Amniotic stem cell (primary cell): ENCODE data around the gene PEX16.

ENCODE experiments used
- DNase-seq: peaks from one replicate; lab custom pipeline; 2025; lab: John Stamatoyannopoulos, UW

The PEX16 gene

DNA sequence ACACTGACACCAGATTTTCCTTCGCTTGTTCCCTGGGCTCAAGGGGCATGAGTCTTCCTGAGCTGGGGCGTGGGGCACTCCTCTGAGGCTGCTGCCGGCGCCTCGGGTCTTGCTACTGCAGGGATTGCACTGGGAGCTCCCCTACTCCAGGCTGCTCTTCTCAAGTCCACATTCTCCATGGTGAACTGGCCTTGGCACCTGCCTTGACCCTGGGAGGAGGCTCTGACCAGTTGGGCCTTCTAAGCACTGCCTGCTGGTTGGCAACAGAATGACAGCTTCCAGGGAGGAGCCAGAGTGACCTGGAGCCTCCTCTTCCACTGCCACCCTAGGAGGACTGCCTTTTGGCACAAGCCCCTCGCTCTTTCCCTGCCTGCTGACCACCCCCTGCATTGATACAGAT lies 20.1 kb downstream of the PEX16 start:
- DNase-seq, result no peak

DNA sequence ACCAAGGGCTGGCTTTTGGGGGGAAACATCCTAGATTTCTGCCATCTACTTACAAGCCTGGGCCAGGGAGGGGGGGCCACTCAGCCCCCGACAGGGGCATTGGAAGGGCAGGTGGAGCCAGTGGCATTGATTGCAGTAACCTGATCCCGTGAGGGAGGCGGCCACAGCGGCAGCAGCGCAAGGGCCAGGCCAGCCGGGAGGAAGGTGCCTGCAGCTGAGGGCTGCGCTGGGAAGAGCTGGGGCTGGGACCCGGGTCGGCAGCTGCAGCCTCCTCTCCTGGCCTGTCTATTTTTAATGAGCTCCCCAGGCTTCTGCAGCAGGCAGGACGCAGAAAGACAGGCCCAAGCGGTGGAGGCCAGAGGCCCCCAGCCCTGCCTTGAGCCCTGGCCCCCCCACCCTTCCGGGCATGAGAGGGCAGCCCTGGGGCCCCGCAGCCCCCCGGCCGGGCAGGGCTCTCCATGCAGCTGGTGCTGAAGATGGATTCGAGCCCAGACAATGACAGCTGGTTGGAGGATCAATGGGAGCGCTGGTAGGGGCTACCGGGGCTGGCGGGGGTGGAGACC lies 21.2 kb downstream of the PEX16 start:
- DNase-seq, result no peak

DNA sequence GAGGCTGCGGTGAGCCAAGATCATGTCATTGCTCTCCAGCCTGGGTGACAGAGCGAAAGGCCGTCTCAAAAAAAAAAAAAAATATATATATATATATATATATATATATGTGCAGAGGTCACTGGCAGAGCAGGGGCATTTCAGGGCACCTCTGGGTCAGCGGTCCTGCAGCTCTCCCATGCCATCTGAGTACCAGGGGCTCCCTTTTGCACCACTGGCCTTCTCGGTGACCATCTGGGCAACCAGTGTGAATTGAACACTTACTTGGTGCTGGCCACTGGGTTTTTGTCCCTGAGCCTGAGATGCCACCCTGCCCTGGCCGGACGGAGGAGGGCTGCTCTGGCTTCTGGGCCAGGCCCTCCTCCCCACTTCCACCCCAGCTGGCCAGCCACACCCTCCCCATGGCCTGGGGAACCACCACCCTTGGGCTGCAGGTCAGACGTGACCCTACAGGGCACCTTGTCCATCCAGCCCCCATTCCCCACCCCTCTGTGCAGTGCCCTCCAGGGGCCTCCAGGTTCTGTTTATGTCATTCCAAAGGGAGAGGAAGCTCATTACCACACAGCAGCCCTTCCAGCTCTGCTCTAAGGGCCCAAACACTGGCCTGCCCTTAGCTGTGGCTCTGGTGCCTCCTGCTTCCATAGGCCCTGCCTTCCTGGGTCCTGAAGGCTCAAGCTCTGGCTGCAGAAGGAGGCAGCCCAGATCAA lies 22.0 kb downstream of the PEX16 start:
- no peak for DNase-seq

DNA sequence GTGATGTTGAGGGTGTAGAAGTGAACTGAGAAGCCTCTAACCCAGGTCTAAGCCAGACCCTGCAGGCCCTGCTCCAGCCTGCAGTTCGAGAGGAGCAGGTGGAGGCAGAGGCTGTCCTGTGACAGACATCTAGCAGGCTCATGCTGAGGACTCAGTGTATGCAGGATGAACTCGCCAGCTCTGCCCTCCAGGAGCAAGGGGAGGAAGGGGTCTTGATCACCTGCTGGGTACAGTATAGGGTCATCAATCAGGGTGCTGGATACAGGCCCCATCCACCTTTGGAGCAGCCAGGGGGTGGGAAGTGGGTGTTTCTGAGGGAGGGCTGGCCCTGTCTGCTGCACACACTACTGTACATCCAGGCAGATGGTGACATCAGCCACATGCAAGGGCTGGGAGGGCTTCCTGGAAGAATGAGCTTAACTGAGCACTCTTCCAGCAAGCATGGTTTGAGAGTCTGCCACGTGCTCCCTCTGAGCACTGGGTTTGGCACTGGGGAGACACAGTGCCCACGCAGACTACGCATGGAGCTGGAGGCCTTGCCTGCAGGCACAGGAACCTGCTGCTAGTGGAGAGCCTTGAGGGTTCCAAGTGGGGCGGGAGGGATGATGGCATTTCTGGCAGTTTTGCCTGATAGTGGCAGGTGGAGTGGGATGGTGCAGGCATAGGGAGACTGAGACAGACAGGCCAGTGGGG lies 23.0 kb downstream of the PEX16 start:
- DNase-seq, result no peak

DNA sequence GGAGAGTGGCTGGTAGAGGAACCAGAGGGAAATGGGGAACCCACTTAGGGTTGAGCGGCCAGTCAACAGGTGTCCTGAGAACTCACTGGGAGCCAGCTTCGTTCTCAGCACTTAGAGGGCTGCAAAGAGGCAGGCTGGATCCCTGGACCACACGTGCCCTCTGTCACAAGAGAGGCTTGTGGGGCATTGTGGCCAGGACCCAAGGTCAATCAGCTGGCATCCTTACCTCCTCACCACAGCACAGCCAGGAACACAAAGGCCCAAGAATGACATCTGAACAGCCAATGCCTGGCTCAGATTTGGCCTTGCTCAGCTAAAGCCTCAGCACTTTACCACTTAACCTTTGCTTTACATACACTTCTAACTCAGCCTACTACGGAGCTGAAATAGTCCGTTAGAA lies 24.8 kb downstream of the PEX16 start:
- DNase-seq, result no peak

DNA sequence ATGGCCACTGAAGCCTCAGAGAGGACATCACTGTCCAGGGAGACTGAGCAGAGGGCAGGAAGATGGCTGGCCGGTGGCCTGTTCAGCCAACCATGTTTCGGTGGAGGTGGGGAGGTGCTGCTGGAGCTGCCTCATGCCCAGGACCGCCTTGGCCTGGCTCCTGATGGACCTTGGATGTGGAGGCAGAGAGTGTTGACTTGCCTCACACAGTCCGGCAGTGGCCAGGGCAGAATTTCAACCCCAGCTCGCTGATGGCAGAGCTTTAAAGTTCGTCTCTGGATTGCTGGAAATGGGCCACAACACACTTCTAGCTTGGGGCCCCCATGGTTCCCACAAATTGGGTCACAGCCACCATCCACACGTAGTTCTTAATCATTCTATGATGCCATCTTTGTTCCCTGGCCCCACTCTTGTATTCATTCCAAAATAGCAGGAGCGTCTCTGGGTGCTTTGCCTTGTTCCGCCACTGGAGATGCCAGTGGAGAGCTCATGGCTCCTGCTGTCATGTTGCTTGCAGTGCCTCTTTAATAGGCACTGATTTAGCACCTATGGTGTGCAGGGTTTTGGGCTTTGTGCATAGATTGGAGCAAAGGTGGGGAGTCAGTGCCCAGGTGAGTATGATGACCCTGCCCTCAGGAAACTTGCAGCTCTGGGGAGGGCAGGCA lies 26.7 kb downstream of the PEX16 start:
- no peak for DNase-seq

DNA sequence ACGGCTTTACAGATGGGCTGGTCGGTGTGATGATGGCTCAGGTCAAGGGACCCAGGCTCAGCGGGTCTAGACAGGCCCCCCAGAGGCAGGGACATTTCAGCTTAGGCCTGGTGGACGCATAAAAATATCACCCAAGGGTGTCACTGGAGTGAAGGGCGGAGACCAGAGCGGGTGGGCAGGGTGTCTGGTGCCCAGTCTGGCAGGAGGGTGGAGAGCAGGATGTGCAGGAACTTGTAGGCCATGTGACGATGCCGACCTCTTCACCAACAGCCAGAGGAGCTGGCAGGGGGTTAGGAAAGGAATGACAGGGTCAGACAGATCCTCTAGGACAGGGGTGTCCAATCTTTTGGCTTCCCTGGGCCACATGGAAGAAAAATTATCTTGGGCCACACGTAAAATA lies 27.7 kb downstream of the PEX16 start:
- DNase-seq, result no peak

DNA sequence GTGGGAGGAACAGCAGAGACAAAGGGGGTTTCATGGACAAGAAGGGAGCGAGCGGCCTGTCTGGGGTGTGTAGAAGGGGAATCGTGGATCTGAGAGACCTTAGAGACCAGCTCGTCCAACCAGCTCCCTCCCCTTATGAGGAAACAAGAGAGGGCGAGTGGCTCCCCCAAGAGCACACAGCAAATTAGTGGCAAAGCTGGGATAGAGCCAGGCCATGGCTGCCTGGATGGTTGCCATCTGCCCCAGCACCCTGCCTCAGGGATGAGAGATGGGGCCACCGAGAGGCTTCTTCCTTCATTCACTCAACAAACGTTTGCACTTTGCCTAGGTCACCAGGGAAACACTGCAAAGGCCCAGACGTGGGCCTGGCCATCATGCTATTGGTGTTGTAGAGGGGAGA lies 28.1 kb downstream of the PEX16 start:
- no peak for DNase-seq

DNA sequence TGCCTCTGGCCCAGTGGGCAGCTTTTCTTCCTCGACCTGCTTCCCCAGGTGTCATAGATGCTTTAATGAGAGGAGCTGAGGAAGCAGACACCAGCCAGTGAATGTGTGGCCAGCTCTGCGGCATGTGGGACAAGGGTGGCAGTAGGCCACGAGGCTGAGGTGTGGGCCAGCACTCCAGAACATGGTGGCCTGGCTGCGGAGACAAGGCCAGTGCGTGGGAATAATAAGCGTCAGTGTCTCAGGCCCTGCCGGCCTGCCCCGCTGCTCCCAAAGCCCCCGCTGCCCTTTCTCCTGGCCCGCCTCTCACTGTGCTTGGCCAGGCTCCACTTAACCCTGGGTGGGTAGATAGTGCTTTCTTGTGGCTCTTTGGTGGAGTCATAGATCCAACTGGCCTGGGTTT lies 30.1 kb downstream of the PEX16 start:
- no peak for DNase-seq

DNA sequence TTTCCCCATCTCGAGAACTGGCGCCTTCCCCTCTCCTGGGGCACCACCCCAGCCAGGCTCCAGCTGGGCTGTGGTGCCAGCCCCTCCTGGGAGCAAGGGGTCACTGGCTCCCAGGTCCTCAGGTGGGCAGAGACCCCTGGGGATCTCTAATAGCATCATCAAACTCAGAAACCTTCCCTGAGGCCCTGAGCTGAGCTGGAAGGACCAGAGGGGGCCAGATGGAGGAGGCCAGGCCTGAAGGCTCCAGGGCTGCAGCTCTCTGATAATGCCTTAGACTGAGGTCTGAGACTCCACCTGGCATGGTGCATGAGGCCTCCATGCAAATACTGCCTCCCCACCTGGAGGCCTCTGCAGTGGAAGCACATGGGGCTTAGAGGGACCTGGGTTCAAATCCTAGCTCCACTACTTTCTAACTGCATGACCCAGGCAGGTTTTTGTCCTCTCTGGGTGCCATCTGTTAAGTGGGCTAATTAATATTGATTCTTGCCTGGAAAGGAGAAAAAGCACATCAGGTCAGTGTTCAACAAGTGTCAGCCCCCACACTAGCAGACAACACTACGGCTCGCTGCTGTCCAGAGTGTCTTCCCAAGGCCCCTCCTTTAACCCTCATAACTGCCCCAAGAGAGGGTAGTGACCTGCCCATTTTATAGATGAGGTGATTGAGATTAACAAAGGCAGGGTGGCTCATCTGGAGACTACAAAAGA lies 30.7 kb downstream of the PEX16 start:
- DNase-seq, result no peak

DNA sequence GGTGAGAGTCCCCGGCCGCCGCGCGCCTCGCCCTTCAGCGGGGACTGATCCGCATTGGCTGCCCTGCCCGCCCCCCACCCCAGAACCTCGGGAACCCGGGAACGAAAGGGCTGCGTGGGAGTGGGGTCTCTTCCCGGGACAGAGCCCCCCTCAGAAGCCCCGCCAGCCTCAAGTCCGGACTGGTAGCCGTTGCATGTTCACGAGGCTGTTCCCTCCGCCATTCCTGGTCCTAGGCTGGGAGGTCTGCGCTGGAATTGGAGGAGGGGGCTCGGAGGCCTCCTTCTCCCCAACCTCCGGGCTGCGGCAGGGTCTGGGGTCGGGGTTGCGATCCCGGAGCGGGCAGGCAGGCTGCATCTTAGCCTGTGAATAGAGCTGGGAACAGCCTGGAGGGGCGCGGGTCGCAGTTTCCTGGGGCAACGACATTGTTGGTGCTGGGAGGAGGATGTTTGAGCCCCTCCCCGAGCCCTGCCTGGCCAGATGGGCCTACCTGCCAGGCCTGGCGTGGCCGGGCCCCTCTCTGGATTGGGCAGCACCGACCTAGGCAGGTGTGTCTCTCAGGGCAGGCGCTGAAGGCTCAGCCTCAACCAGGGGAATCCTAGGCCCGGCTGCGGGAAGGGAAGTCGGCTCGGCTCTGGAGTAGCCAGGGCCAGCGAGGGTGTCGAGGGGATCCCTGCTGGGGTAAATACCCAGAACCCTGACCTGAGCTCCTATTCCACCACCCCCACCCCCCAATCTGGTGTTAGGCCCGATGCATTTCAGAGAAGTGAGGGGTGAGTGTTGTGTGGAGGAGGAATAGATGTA lies 31.6 kb downstream of the PEX16 start:
- no peak for DNase-seq

DNA sequence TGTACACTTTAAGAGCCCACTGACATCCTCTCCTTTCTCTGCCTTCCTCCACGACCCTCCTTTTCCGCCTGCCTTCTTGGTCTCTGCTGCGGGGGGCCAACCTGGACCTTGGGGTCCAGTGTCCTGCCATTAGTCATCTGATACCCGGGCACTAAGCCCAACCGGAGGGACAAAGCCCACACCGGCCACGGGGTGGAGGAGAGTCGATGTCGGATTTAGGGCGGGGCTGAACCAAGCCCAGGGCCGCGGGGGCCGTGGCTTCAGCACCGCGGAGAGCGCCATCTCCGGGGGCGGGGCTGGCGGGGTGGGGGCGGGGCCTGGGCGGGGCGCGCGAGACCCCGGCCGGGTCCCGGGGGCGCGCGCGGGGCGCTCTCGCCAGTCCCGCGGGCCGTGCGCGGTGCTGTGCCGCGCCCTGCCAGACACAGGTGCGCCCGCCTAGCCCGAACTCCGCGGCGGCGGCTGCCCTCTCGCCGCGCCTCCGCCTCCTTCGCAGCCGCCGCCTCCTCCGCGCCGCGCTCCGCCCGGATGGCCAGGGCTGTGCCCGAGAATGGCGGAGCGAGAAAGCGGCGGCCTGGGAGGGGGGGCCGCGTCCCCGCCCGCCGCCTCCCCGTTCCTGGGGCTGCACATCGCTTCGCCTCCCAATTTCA lies 32.3 kb downstream of the PEX16 start, which contains the start of gene MAPK8IP1:
MAPK8IP1 (plus strand) TSS at position 378 of the 647 bp plus-strand sequence; CDS start at position 548, 170 bp downstream.
- DNase-seq, result peak; percentile 5

DNA sequence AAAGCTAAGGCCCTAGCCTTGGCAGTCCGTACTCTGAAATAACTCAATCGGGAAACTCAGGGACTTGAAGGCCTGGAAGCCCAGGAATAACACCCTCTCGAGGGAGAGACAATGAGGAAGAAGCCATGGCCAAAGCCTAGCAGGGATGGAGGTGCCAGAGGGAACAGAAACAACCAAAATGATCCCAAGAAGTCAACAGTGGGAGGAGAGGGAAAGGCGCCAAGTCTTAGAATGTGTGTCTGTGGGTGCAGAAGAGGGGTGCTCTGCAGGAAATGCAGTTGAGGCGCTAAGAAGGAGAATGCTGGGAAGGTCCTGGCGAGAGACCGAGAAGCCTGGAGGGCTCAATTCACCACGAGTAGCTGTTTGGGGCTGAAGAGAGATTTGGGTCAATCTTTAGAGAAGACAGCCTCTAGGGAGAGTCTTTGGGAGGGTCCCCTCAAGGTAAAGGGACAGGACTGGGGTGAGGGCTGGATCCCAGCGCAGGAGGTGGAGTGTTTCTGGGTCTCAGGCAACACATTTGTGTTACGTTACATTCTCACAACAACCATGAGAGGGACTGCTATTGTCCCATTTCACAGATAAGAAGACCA lies 33.0 kb downstream of the PEX16 start:
- DNase-seq, result no peak

DNA sequence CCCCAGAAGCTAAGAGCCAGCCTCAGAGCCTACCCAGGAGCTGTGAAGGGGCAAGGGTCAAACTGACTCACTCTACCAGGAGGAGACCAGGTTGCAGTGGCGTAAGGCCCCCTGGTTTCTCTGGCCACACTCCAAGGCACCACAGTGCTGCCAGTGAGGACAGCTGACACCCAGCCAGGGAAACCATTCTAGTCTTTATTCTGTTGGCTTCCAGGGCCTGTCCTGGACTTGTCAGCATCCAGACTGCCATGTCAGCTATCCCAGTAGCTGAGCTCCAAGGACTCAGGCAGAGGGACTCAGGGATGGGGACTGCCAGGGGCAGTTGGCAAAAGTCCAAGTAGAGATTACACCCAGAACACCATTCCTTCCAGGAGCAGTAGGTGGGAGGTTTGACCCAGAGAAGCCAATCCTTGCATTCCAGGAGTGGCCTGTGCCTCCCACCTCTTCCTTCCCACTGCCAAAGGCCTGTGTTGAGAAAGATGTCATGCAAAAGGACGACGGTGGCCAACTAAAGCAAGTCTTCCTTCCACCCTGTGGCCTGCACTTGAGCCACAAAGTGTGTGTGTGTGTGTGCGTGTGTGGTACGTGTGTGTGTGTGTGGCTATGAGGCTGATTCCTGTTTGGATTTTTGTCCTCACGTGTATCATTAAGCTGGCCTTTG lies 35.8 kb downstream of the PEX16 start:
- DNase-seq, result no peak

DNA sequence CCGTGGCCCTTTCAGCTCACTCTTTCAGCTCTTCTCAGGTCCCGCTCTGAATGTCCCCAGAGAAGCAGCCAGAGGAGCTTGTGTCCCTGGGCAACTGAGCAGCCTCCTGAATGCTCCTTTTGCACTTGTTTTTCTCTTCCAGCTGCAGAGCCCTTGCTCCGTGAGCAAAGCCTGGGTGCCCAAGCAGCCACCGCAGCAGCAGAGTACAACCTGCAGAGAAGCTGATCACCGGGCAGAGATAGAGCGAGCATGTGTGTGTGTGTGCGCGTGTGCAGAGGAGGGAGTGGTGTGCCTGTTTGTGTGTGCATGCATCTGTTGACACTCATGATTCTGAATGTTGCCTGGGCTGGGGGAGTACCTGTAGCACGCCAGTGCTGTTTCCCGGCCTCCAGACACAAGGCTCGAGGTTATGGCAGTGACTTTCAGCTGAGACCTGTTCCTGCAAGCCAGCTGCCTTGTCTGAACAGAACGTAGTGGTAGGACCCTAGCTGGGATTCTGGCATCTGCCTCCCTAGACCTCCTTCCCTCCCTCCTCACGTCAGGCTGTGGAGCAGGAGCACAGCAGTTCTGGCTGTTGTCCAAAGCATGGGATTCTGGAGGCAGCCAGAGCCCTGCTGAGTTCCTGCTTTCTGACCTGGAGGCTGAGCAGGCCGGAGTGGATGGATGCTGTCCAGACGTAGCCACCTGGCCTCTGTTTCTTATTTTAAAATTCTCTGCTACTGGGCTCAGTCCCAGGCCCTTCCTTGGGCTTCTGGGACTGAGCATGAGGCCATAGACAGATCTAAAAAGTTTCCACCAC lies 36.7 kb downstream of the PEX16 start:
- DNase-seq, result no peak

DNA sequence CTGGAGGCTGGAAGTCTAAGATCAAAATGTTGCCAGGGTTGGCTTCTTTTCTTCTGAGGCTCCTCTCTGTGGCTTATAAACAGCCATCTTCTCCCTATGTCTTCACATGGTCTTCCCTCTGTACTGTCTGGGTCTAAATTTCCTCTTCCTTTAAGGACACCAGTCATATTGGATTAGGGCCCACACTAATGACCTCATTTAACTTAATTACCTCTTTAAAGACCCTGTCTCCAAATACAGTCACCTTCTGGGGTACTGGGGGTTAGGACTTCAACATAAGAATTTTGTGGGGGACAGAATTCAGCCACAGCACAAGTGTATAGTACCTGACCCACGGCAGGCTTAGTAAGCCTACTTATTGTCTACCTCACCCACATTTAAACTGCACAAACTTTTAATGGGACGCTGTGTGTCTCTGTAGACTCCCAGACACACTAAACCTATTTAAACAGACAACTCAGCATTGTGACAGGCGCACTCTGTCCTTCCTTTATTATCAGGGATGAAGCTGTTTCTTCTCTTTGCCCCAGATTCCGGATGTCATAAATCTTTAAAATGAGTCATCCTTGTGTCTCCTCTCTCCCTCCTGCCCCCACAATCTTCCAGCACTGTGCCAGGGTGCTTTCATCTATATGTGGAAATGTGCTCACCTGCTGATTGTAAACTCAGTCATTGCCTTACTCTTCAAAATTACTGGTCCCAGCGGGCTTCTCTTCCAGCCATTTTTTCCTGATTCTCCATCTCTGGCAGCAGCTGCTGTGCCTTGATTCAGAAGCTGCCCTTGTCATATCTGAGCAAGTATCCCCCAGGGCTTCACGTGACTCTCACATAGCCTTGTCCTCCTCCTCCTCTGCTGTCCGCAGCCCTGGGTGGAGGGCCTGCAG lies 37.6 kb downstream of the PEX16 start:
- DNase-seq, result no peak

DNA sequence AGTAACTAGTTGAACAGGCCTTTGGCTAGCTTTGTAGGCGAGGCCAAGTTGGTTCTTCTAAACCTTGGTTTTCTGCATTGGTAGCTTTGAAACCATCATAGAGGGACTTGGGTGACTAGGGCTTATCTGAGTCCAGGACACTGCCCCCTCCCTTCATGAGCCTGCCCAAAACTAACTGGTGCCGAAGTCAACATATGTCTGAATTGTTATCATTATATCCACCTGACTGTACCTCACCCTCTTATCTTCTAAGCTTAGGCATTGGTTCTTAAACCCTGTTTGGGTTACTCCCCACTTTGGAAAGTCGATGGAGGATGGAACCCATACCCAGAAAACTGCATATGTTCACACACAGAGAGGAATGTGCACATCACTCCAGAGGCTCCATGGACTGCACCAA lies 39.8 kb downstream of the PEX16 start:
- DNase-seq, result no peak

DNA sequence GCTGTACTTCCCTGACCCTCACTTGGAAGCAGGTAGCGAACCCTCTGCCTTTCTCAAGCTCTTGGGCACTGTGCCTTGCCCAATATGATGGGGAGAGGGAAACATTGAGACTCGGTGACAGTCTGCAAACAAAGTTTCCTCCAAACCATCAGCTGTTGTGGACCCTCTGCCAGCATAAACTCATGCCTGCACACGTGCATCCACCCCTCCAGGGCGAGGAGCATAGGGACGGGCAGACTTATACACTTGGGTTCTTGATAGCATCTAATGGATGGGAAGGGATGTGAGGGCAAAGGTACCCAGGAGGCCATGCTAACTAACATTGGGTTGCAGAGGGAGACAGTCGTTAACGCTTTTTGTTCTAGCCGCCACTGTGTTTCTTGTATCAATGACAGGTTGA lies 40.5 kb downstream of the PEX16 start:
- no peak for DNase-seq
